Activated naive CD4-positive, alpha-beta T cell treated with anti-CD3 and anti-CD28 coated beads, Interleukin-2, amount 10 ng/mL, durations not matched to agents 5 hours and 36 hours (primary cell): ENCODE data around the gene HTR1E. TPM values are rescaled to one million over a fixed set of nuclear protein-coding genes. Genes with fewer than 3 reads are reported as not detected.

Source experiments
- total RNA-seq, 2 experiments: library from RNA; stranded (reverse); gene quantifications; one replicate each; pipeline ENCODE4 v1.2.3, GENCODE V29; 2021

HTR1E gene, protein sequence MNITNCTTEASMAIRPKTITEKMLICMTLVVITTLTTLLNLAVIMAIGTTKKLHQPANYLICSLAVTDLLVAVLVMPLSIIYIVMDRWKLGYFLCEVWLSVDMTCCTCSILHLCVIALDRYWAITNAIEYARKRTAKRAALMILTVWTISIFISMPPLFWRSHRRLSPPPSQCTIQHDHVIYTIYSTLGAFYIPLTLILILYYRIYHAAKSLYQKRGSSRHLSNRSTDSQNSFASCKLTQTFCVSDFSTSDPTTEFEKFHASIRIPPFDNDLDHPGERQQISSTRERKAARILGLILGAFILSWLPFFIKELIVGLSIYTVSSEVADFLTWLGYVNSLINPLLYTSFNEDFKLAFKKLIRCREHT
- total RNA-seq = not detected

DNA sequence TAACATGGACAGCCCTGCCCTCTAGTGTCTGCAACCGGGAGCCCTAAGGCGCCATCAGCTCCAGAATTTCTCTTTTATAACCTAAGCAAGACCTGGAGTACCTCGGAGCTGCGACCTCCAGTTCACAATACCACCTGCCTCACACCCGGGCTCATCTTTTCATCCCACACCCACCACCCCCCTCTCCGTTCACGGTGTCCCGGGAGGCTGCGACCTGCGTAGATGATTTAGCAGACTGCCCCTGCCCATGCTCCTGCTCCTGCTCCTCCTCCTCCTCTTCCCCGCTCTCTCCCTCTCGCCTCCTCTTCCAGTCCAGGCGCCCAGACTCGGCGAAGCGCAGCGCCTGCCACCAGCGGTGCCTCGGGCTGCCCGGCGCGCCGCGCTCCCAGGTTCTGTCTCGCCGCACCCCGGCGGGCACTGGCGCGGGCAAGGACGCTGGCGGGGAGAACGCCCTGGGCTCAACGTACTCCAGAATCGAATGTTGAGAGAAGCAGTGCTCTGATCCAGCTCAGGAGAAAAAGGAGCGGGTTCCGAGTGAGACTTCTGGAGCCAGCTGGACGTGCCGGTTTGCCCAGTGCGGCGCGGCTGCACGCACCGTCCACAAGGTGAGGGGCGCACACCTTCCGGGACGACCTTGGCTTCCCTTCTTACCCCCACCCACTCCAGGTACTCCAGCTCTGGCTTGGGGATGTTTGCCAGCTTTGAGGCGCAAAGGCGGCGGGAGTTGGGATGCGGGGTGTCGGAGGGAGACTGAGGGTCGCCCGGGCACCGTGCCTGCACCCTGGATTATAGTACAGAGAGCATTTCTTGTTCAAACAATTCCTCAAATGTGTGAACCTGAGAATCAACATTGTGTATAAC is at the start of gene HTR1E:
Gene HTR1E (plus strand): TSS at position 310 of the 861 bp plus-strand sequence. CDS start 77,807 bp downstream, outside the sequence.

Other genes starting within 250 kb of the HTR1E start
- gene CGA, start 157.6 kb downstream of the HTR1E start, total RNA-seq = not detected
- gene ZNF292, start 218.0 kb downstream of the HTR1E start, total RNA-seq = 10 to 100 TPM; 56.2 to 62.1 TPM